Endothelial cell of umbilical vein (primary cell): ENCODE results near the gene EDEM3. TPM values are rescaled to one million over a fixed set of nuclear protein-coding genes. Genes with fewer than 3 reads are reported as not detected.

Experiments used
- BruUV-seq: library from RNA; stranded (reverse); fragments of 400-500 nt; replicated peaks from 2 replicates; lab custom pipeline; 2021; lab: Mats Ljungman, UMichigan
- CTCF ChIA-PET: fragments of 300-600, 350-600 bp; sonication (Branson Sonifier 250); formaldehyde crosslinking; loops from one replicate; lab custom pipeline; 2021; ENCODE audit warnings: antibody characterized with exemption, inconsistent platforms; lab: Charles Lee
- POLR2A ChIA-PET: fragments of 300-600, 350-600 bp; sonication (Branson Sonifier 250); formaldehyde crosslinking; loops from one replicate; lab custom pipeline; 2021; ENCODE audit warnings: antibody characterized with exemption, inconsistent platforms; lab: Charles Lee
- DNase-seq: peaks from one replicate; pipeline ENCODE4 v3.0.0-alpha.2; 2011; ENCODE audit warnings: low read depth, low spot score
- FAIRE-seq: peaks from 2 replicates; lab custom pipeline; 2011; peaks lifted over from hg19 to GRCh38; lab: Jason Lieb, UNC
- H2AFZ ChIP-seq: 2 replicates; pipeline ENCODE4 v1.6.0; 2012; ENCODE audit warnings: low read depth, low read length, control low read depth, inconsistent platforms
- H3K27ac ChIP-seq: 2 replicates; pipeline ENCODE4 v1.5.1; 2011; ENCODE audit warnings: low read depth, mild to moderate bottlenecking, control low read depth, low read length, moderate library complexity; ENCODE audit not compliant: insufficient read depth
- H3K27me3 ChIP-seq, 2 experiments: 2 replicates each; pipeline versions ENCODE4 v1.6.0 to v1.6.1; 2011; ENCODE audit warnings: low read length in 2 of 2, mixed read lengths in 1 of 2; ENCODE audit not compliant: control insufficient read depth in 2 of 2, insufficient read depth in 2 of 2
- H3K36me3 ChIP-seq, 2 experiments: 2 replicates in 1 of 2; 3 replicates in 1 of 2; pipeline ENCODE4 v1.5.1; 2011; ENCODE audit warnings: low read length in 2 of 2, mild to moderate bottlenecking in 1 of 2, moderate library complexity in 1 of 2; ENCODE audit not compliant: control insufficient read depth in 2 of 2, insufficient read depth in 2 of 2; ENCODE audit errors: extremely low read depth in 1 of 2
- H3K4me1 ChIP-seq: 3 replicates; pipeline ENCODE4 v1.5.1; 2011; ENCODE audit warnings: mild to moderate bottlenecking, low read length; ENCODE audit not compliant: control insufficient read depth, insufficient read depth; ENCODE audit errors: extremely low read depth
- H3K4me2 ChIP-seq: 2 replicates; pipeline ENCODE4 v1.6.1; 2011; ENCODE audit warnings: low read length, control low read depth, mixed read lengths; ENCODE audit not compliant: insufficient read depth
- H3K4me3 ChIP-seq, 3 experiments: fragments of 200-600 bp in 1 of 3; sonication (generic), shearing (Covaris generic) in 1 of 3; replicated peaks in 1 of 3; 2 replicates each; pipeline ENCODE4 v1.5.1; 2011 to 2016; ENCODE audit warnings: control low read depth in 3 of 3, low read length in 3 of 3, mild to moderate bottlenecking in 2 of 3, inconsistent platforms in 1 of 3, low read depth in 1 of 3, moderate library complexity in 1 of 3; ENCODE audit not compliant: insufficient read depth in 1 of 3
- H3K79me2 ChIP-seq: 2 replicates; pipeline ENCODE4 v1.6.0; 2012; ENCODE audit warnings: low read length, inconsistent platforms; ENCODE audit not compliant: control insufficient read depth, insufficient read depth
- H3K9ac ChIP-seq: replicated peaks from 2 replicates; pipeline ENCODE3; 2011; ENCODE audit warnings: low read length, control low read depth; ENCODE audit not compliant: insufficient read depth; ENCODE audit errors: extremely low read depth
- H3K9me1 ChIP-seq: replicated peaks from 3 replicates; pipeline ENCODE4 v1.6.0; 2011; ENCODE audit warnings: mild to moderate bottlenecking, low read length; ENCODE audit not compliant: control insufficient read depth, insufficient read depth; ENCODE audit errors: extremely low read depth
- H3K9me3 ChIP-seq: replicated peaks from 2 replicates; pipeline ENCODE4 v1.5.1; 2012; ENCODE audit warnings: low read length, inconsistent platforms; ENCODE audit not compliant: control insufficient read depth, insufficient read depth
- H4K20me1 ChIP-seq: replicated peaks from 2 replicates; pipeline ENCODE3; 2011; ENCODE audit warnings: mild to moderate bottlenecking, low read length; ENCODE audit not compliant: control insufficient read depth, insufficient read depth; ENCODE audit errors: extremely low read depth
- EZH2 ChIP-seq: IDR thresholded peaks from 2 replicates; pipeline ENCODE4 v1.6.1; 2012; ENCODE audit warnings: borderline replicate concordance, low read depth, mild to moderate bottlenecking, moderate library complexity, low read length, inconsistent platforms; ENCODE audit not compliant: severe bottlenecking
- FOS ChIP-seq: IDR thresholded peaks from 2 replicates; pipeline ENCODE4 v1.6.1; 2011; ENCODE audit warnings: mild to moderate bottlenecking, low read length, moderate library complexity, borderline replicate concordance; ENCODE audit not compliant: insufficient read depth
- GATA2 ChIP-seq: IDR thresholded peaks from 2 replicates; pipeline ENCODE4 v1.7.0; 2011; ENCODE audit warnings: low read depth, mild to moderate bottlenecking, moderate library complexity, mixed read lengths, low read length; ENCODE audit not compliant: insufficient read length, insufficient read depth
- JUN ChIP-seq: IDR thresholded peaks from 2 replicates; pipeline ENCODE4 v1.6.1; 2011; ENCODE audit warnings: borderline replicate concordance, low read depth; ENCODE audit not compliant: insufficient read length, insufficient read depth
- MYC ChIP-seq: IDR thresholded peaks from one replicate; pipeline ENCODE4 v1.6.1; 2011; ENCODE audit warnings: mild to moderate bottlenecking, low read depth, low read length
- POLR2A ChIP-seq: IDR thresholded peaks from 2 replicates; pipeline ENCODE4 v1.6.1; 2012; ENCODE audit warnings: low read depth, mild to moderate bottlenecking, control low read depth, low read length
- dilution Hi-C: fragments of 300-500 bp; cut with MboI; formaldehyde crosslinking; loops from one replicate; pipeline ENCODE4 v1.15.0; 2019; ENCODE audit warnings: low sequenced_read_pairs; ENCODE audit not compliant: extremely low pct_ligation_motif_present
- intact Hi-C: fragments of 100-400 bp; cut with micrococcal nuclease; formaldehyde crosslinking; loops from one replicate; pipeline ENCODE4 v1.10.0; 2022
- polyA plus RNA-seq, 4 experiments: library from polyadenylated mRNA; depleted of rRNA in 3 of 4; stranded (reverse) in 3 of 4; unstranded in 1 of 4; fragments of >200 nt; gene quantifications; 2 replicates each; pipeline versions ENCODE4 v1.2.1 to v1.2.3, GENCODE V29; 2011 to 2012; ENCODE audit warnings: missing spikeins in 1 of 4
- total RNA-seq: library from RNA; stranded (reverse); gene quantifications from 2 replicates; pipeline ENCODE4 v1.2.3, GENCODE V29; 2021
- TF ChIP-seq, protein P1 (sequence below), 2 donors: IDR thresholded peaks; 1 replicate in 1 of 2; 2 replicates in 1 of 2; pipeline ENCODE4 v1.5.1; 2011; ENCODE audit warnings: low read length in 2 of 2, mild to moderate bottlenecking in 2 of 2, moderate library complexity in 2 of 2, control low read depth in 1 of 2, inconsistent platforms in 1 of 2, low read depth in 1 of 2; ENCODE audit not compliant: insufficient read depth in 1 of 2; ENCODE audit errors: extremely low read depth in 1 of 2
- TF ChIP-seq, protein P2 (sequence below): IDR thresholded peaks from 2 replicates; pipeline ENCODE4 v1.6.1; 2011; ENCODE audit not compliant: insufficient read depth, insufficient read length

The EDEM3 gene
- total and polyA plus RNA-seq, 2 donors (not counting 3 experiments of a cell fraction or from before 2014, with no cell fraction given), result 6.6 to 26.3 TPM

DNA sequence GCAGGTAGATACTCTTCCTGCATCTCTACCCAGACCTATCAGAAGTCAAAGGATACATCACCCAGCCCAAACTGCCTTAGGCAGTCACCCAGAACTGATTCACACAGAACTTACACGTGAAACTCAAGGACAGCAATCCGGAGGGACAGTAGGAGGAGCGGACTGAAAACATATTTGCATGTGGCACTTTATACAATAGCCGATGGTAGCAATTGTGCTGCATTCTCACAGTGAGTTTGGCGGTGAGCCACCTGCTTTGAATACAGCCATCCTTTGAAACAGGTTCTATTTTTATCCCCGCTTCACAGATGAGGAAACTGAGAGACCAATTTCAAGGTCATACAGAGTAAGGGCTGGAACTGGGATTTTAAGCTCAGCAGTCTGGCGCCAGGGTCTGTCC is 69.5 kb downstream of the EDEM3 start:
- TF ChIP-seq POLR2A (no peak), MYC (no peak), EZH2 (no peak), FOS (no peak), JUN (no peak), GATA2 (no peak)
- TF ChIP-seq, protein P1, sequence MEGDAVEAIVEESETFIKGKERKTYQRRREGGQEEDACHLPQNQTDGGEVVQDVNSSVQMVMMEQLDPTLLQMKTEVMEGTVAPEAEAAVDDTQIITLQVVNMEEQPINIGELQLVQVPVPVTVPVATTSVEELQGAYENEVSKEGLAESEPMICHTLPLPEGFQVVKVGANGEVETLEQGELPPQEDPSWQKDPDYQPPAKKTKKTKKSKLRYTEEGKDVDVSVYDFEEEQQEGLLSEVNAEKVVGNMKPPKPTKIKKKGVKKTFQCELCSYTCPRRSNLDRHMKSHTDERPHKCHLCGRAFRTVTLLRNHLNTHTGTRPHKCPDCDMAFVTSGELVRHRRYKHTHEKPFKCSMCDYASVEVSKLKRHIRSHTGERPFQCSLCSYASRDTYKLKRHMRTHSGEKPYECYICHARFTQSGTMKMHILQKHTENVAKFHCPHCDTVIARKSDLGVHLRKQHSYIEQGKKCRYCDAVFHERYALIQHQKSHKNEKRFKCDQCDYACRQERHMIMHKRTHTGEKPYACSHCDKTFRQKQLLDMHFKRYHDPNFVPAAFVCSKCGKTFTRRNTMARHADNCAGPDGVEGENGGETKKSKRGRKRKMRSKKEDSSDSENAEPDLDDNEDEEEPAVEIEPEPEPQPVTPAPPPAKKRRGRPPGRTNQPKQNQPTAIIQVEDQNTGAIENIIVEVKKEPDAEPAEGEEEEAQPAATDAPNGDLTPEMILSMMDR (IDR thresholded peaks at IDR 0.05; ENCODE audit: extremely low read depth in 1 of 2, insufficient read depth in 1 of 2, low read depth in 1 of 2, low read length in 2 of 2), result no peak
- TF ChIP-seq, protein P2, sequence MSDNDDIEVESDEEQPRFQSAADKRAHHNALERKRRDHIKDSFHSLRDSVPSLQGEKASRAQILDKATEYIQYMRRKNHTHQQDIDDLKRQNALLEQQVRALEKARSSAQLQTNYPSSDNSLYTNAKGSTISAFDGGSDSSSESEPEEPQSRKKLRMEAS, result no peak
- H3K9ac ChIP-seq, result no peak overlapping the region
- H4K20me1 ChIP-seq, result no peaks in the 10 kb centered on the region
- H3K27me3 ChIP-seq, result no peaks in the 10 kb centered on the region
- H3K9me3 ChIP-seq, result no peaks in the 10 kb centered on the region
- no peaks in the 10 kb centered on the region for H3K79me2 ChIP-seq
- FAIRE-seq (no peak), DNase-seq (no peak)
- BruUV-seq, result no TSS peak
- no peaks in the 10 kb centered on the region for H3K4me1 ChIP-seq
- intact Hi-C loops (no loop called here), dilution Hi-C loops (no loop called here)
- H3K9me1 ChIP-seq, result no peaks in the 10 kb centered on the region
- H3K4me2 ChIP-seq, result no peak overlapping the region
- H3K27ac ChIP-seq, result no peak overlapping the region
- CTCF ChIA-PET, result interaction anchor here (1.7 kb wide), 1 partner anchor 21 kb away, joined by 11 read pairs; no protein-coding TSS in a partner anchor
- no peak overlapping the region for H2AFZ ChIP-seq
- H3K4me3 ChIP-seq, result no peak overlapping the region
- no peaks in the 10 kb centered on the region for H3K36me3 ChIP-seq
- POLR2A ChIA-PET, result no interaction called here
